ENCODE results near the gene PLEKHA4. TPM values are rescaled to one million over a fixed set of nuclear protein-coding genes. Genes with fewer than 3 reads are reported as not detected.

PLEKHA4 gene
- total and polyA plus RNA-seq, 9 of the 15 experiments (the other 6 are each of a cell fraction or from before 2014, with no cell fraction given) = 0.07 to 30.8 (median 11.4) TPM

- TF ChIP-seq RERE (CRISPR knock-in tag; IDR thresholded peaks at IDR 0.05; ENCODE audit: borderline replicate concordance) (no peak), ZNF592 (IDR thresholded peaks at IDR 0.05) (peak; percentile 99), RCOR1 (IDR thresholded peaks at IDR 0.05; ENCODE audit: borderline replicate concordance in 1 of 2, low read depth in 2 of 2, low read length in 2 of 2) (peak in 1 of 2 experiments; percentile 29; a peak in 2 of 4 replicates), HLTF (IDR thresholded peaks at IDR 0.05) (peak; percentile 45; the same call in 1 of the 2 replicates), DMBX1 (CRISPR knock-in tag; IDR thresholded peaks at IDR 0.05; ENCODE audit: borderline replicate concordance) (peak; percentile 62; the same call in 1 of the 2 replicates), HMGN3 (IDR thresholded peaks at IDR 0.05; ENCODE audit: borderline replicate concordance, extremely low read depth, insufficient read length, low read depth, low read length) (no peak), ETV6 (IDR thresholded peaks at IDR 0.05; ENCODE audit: borderline replicate concordance in 1 of 2, low read depth in 2 of 2, low read length in 1 of 2) (no peak), ETV6 (CRISPR knock-in tag; IDR thresholded peaks at IDR 0.05; ENCODE audit: borderline replicate concordance) (no peak), IRF2 (CRISPR knock-in tag; IDR thresholded peaks at IDR 0.05) (no peak), ZNF408 (CRISPR knock-in tag; IDR thresholded peaks at IDR 0.05; ENCODE audit: low read depth) (no peak), CBX1 (IDR thresholded peaks at IDR 0.05; ENCODE audit: low read depth) (no peak), TSHZ1 (CRISPR knock-in tag; IDR thresholded peaks at IDR 0.05) (no peak), NFRKB (IDR thresholded peaks at IDR 0.05; ENCODE audit: low read depth) (no peak), TGIF2 (CRISPR knock-in tag; IDR thresholded peaks at IDR 0.05) (no peak)
Measured at GRCh38 chr19:48795055-48795684, 73.2 kb downstream of the PLEKHA4 start (continued).
